Activated T-helper 2 cell treated with anti-CD3 and anti-CD28 coated beads, Interferon-gamma antibody, Interleukin-2, Interleukin-4, amounts not matched to agents 10 μg/mL and 5 μg/mL and 100 μg/mL, durations not matched to agents 14 hours and 24 hours and 36 hours (primary cell): Measurements from ENCODE around the gene SH2D3C. TPM values are rescaled to one million over a fixed set of nuclear protein-coding genes. Genes with fewer than 3 reads are reported as not detected.

ENCODE experiments used
- DNase-seq: peaks from one replicate; pipeline ENCODE4 v3.0.0; 2021; ENCODE audit warnings: low spot score
- H3K27ac Mint-ChIP-seq: one replicate; pipeline ENCODE4 v1.8.0; 2021; ENCODE audit warnings: mixed read lengths
- H3K27me3 Mint-ChIP-seq: one replicate; pipeline ENCODE4 v1.8.0; 2021; ENCODE audit warnings: low read depth, mixed read lengths
- H3K36me3 Mint-ChIP-seq: one replicate; pipeline ENCODE4 v1.8.0; 2021; ENCODE audit warnings: low read depth, mixed read lengths
- H3K4me1 Mint-ChIP-seq: one replicate; pipeline ENCODE4 v1.8.0; 2021; ENCODE audit warnings: low read depth, mixed read lengths
- H3K4me3 Mint-ChIP-seq: one replicate; pipeline ENCODE4 v1.8.0; 2021; ENCODE audit warnings: low read depth, mild to moderate bottlenecking, moderate library complexity, mixed read lengths
- H3K9me3 Mint-ChIP-seq: one replicate; pipeline ENCODE4 v1.8.0; 2021; ENCODE audit warnings: mixed read lengths
- intact Hi-C: fragments of 100-400 bp; cut with micrococcal nuclease; formaldehyde crosslinking; loops from one replicate; pipeline ENCODE4 v1.15.1; 2023
- total RNA-seq: library from RNA; stranded (reverse); gene quantifications from 2 replicates; pipeline ENCODE4 v1.2.3, GENCODE V29; 2022

Gene SH2D3C, protein sequence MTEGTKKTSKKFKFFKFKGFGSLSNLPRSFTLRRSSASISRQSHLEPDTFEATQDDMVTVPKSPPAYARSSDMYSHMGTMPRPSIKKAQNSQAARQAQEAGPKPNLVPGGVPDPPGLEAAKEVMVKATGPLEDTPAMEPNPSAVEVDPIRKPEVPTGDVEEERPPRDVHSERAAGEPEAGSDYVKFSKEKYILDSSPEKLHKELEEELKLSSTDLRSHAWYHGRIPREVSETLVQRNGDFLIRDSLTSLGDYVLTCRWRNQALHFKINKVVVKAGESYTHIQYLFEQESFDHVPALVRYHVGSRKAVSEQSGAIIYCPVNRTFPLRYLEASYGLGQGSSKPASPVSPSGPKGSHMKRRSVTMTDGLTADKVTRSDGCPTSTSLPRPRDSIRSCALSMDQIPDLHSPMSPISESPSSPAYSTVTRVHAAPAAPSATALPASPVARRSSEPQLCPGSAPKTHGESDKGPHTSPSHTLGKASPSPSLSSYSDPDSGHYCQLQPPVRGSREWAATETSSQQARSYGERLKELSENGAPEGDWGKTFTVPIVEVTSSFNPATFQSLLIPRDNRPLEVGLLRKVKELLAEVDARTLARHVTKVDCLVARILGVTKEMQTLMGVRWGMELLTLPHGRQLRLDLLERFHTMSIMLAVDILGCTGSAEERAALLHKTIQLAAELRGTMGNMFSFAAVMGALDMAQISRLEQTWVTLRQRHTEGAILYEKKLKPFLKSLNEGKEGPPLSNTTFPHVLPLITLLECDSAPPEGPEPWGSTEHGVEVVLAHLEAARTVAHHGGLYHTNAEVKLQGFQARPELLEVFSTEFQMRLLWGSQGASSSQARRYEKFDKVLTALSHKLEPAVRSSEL
- 23.6 and 25.1 TPM in 2 replicates for total RNA-seq

DNA sequence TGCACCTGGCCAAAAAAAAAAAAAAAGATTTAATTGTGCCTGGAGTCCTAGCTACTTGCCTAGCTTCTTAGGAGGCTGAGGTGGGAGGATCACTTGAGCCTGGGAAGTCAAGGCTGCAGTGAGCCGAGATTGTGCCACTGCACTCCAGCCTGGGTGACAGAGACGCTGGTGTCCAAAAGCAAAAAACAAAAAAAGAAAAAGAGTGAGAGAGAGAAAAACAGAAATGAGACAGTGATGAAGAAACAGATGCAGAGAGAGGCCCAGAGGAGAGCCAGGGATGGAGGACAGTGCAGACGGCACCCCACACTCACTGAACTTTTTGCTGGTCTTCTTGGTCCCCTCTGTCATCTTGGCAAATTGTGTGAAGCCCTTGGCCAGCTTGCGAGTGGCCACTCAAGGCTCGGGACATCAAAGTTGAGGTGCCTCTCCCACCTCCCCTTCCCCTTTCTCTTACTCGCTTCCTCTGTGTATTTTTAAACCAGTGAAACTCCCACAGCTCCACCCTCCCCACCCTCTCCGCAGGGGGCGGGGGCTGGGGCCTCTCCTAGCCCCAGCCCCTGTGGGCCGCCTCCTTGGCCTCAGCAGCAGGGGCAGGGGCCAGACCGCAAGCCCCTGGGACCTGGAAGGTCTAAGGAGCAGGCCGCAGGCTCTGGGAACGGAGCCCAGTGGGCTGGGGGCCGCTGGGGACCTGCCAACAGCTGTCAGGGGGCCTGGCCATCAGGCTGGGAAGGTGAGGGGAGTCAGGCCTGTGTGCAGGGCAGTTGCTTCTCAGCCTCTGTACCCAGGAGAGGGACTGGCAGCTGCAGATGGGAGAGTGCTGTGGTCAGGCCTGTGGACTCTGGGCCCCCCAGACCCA is at the start of gene SH2D3C:
TSS of gene SH2D3C (minus strand) at position 387 of the 856 bp plus-strand sequence. CDS start at position 348, 39 bp downstream.
- Mint-ChIP-seq H3K4me1 (peaks cover 47% of the 10 kb centered on the region), H3K36me3 (peaks cover 25% of the 10 kb centered on the region), H3K27ac (peak within 1 kb of the TSS; percentile 96), H3K27me3 (no peaks in the 10 kb centered on the region), H3K4me3 (peak within 1 kb of the TSS; percentile 98), H3K9me3 (no peaks in the 10 kb centered on the region)
- peak; percentile 43 for DNase-seq
- intact Hi-C loops: loop anchor here (10.0 kb wide), 3 partner anchors 286 to 354 kb away; partner anchors contain the start of genes NAIF1, PTGES2, SLC25A25 and ZNF79

DNA sequence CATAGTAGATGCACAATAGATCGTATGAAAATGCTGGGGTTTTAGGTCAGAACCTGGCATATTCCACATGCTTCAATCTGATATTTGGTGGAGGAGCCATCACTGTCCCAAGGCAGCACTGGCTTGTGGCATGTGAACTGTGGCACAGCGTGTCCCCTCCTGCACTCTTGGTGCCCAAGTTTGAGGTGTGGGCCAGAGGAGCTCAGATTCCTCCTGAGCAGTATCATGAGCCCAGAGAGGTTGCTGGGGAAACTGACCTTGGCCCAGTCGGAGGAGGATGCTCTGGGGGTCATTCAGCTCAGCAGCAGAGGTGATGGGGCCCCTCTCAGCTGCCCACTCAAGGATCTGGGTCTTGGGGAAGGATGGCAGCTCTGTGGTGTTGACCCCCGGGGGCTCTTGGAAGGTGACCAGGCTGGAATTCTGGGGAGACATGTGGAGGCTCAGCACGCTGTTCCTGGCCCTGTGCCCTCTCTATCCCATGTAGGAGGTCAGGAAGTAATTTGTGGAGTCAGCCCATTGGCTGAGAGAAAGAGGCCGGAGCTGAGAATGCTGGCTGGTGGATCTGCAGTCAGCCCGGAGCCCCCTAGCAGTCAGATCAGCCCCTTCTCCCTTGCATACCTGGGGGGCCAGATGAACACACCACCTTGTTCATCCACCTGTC is 47.9 kb upstream of the SH2D3C start:
- Mint-ChIP-seq H3K27ac (no peak overlapping the region), H3K4me3 (no peak overlapping the region), H3K4me1 (no peaks in the 10 kb centered on the region), H3K36me3 (peaks cover 18% of the 10 kb centered on the region), H3K9me3 (no peaks in the 10 kb centered on the region), H3K27me3 (no peaks in the 10 kb centered on the region)
- intact Hi-C loops: no loop called here
- DNase-seq: no peak

DNA sequence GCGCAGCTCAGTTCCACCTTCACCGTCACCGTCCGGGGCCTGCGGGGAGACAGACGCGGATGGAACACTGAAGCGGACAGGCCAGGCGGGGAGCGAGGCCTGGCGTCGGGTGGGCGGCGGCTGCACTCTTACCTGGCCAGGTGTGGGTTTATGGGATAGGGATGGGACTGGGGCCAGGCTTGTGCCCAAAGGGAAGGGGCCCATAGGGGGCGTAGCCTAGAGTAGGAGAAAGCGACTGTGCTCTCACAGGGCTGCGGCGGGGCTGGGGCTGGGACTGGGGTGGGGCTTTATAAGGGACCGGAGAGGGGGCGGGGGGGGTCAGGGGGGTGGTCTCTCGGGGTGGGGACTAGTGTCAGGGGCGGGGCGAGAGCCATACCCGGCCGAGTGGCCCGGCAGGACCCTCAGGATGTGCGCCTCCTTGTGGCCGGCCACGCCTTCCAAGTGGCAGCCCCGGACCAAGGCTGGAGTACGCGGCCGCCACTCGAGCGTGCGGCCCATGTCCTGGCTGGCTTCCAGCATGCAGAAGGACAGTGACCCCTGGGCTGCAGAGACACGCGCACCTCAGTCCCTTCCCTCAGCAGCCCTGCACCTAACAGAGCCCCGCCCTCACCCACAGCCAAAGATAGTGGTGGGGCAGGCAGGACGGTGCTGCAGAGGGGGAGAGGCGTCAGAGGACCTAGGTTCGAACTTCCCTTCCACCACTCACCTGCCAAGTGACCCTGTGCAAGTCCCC is 47.0 kb upstream of the SH2D3C start:
- no peak for DNase-seq
- Mint-ChIP-seq H3K9me3 (no peaks in the 10 kb centered on the region), H3K27ac (no peak overlapping the region), H3K27me3 (no peaks in the 10 kb centered on the region), H3K4me3 (no peak overlapping the region), H3K4me1 (no peaks in the 10 kb centered on the region), H3K36me3 (peaks cover 20% of the 10 kb centered on the region)
- intact Hi-C loops: no loop called here

DNA sequence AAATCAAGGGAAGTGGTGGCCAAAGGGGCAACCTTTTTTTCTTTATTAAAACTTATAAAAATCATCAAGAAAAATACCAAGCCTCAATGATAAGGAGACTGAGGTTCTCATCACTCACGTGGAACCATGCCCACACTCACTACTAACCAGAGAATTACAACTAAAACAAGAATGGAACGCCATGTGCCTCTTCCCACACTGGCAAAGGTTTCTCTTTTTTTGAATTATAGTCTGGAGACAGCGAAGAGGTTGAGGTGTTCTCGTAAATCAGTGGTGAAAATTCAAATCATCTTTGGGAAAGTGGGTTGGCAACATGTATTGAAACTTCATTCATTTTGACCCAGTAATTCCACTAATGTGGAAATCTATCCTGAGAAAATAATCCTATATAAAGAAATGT is 43.6 kb upstream of the SH2D3C start:
- Mint-ChIP-seq H3K9me3 (no peaks in the 10 kb centered on the region), H3K27me3 (no peaks in the 10 kb centered on the region), H3K27ac (no peak overlapping the region), H3K36me3 (peaks cover 36% of the 10 kb centered on the region), H3K4me3 (no peak overlapping the region), H3K4me1 (no peaks in the 10 kb centered on the region)
- DNase-seq: no peak
- intact Hi-C loops: no loop called here

DNA sequence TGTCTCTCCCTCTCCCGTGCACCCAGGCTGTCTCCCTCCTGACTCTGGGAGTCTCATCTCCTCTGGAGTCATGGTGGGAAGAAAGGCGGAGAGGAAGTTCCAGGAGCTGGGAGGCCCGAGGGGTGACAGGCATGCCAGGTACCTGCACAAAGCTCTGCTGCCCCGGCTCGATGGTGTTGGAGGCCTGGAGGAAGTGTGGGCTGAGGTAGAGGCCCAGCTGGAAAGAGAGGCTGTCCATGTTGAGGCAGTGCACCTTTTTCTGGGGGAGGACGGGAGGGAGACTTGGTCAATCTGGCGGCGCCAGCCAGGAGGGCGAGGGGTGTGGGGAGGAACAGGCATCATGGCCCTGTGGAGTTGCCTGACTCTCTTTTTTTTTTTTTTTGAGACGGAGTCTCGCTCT is 40.1 kb upstream of the SH2D3C start:
- Mint-ChIP-seq H3K36me3 (peaks cover 32% of the 10 kb centered on the region), H3K27ac (no peak overlapping the region), H3K9me3 (no peaks in the 10 kb centered on the region), H3K4me3 (no peak overlapping the region), H3K4me1 (no peaks in the 10 kb centered on the region), H3K27me3 (no peaks in the 10 kb centered on the region)
- no peak for DNase-seq
- intact Hi-C loops: no loop called here

DNA sequence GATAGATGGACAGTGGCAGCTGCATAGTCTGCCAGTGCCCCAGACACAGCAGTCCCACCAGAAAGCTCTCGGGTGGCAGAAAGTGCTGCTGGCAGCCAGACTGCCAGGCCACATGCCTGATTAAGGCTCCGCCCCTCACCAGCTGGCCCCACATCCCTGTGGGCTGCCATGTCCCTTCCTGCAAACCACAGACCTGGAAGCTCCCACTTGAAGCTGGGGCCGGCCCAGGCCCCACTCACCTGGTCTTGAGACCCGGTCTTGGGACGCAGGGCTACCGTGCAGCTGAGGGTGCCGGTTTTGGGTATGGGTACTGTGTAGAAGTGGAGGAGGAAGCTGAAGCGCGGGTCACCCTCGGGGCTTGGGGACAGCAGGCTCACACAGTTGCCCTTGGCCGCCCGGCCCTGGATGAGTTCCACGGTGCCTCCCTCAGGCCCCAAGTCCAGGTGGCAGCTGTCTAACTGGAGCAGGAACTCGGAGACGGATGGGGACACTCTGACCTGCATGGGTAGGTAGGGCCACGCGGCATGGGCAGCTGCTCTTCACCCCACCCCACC is 39.5 kb upstream of the SH2D3C start:
- H3K27ac Mint-ChIP-seq: no peak overlapping the region
- H3K4me3 Mint-ChIP-seq: no peak overlapping the region
- DNase-seq: no peak
- H3K36me3 Mint-ChIP-seq: peaks cover 38% of the 10 kb centered on the region
- H3K27me3 Mint-ChIP-seq: no peaks in the 10 kb centered on the region
- H3K9me3 Mint-ChIP-seq: no peaks in the 10 kb centered on the region
- intact Hi-C loops: no loop called here
- H3K4me1 Mint-ChIP-seq: no peaks in the 10 kb centered on the region

DNA sequence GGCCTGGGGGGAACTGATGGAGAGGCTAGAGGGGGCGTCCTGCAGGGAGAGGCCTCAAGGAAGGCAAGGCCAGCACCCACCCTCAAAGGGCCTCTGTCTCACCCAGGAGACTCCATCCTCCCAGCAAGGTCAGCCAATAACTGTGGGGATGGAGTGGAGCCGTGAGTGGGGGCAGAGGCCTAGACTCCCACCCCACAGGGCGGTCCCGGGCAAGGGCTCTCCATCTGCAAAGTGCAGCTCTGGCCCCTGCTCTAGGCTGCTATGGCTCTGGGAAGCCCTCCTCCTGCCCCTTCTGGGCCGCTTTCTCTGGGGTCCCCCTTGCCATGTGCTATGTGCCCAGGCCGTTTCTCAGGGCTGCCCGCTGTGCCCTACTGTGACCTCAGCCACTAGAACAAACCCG is 38.3 kb upstream of the SH2D3C start:
- no peak overlapping the region for H3K4me3 Mint-ChIP-seq

DNA sequence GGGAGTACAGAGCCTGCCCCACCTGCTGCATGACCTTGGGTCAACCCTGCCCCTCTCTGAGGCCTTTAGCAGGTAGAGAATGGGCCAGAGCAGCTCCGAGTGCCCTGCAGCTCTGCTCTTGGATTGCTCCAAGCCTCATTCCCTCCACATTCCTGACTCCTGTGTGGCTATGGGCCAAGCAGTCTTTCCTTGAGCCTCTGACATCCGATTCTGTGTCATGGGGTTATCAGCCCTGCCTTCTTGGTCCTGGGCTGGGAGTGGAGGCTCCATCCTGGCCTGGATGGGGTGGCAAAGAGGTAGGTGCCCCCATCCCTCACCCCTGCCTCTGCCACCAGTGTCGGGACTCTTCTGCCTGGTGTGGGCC is 37.9 kb upstream of the SH2D3C start:
- H3K4me1 Mint-ChIP-seq: no peaks in the 10 kb centered on the region
- no peak for DNase-seq

More for the DNA sequence above, 38.3 kb upstream of the SH2D3C start:
- Mint-ChIP-seq H3K4me1 (no peaks in the 10 kb centered on the region), H3K27me3 (no peaks in the 10 kb centered on the region), H3K36me3 (peaks cover 47% of the 10 kb centered on the region), H3K9me3 (no peaks in the 10 kb centered on the region), H3K27ac (no peak overlapping the region)
- DNase-seq: no peak
- intact Hi-C loops: no loop called here

DNA sequence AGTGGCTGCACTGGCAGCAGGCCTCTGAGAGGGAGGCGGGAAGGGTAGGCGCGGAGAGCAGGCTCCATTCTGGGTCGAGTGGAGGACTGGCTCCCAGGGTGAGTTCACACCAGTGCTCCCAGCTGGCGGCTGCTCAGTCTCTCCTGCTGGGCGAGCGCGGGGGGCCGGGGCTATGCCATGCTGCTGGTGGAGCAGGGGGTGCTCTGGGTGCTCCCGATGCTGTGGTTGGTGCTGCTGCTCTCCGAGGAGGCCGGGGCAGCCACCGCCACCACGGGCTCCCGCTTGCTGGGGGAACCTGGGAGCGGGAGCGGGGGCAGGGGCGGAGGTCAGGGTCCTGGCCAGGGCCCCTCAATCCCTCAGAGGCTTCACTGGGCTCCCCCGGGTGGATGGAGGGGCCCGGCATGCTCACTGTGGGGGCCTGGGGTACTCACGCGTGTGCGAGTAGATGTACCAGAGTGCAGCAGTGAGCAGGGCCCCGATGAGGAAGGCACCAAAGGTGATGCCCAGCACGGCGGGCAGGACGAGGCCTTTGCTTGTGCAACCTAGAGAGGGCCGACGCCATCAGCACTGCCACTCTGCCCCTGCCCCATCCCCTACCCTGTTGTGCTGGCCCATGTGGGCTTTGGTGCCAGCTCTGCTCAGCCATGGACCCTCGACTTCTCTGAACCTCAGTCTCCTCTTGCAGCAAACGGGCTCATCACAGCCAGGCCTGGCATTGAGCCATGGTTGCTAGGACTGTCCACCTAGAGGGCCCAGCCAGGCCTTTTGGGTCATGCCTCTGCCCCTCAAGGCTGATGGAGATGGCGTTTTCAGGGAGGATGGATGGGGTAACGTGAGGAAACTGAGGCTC is 37.3 kb upstream of the SH2D3C start:
- no peak for DNase-seq
- intact Hi-C loops: no loop called here
- peaks cover 47% of the 10 kb centered on the region for H3K36me3 Mint-ChIP-seq
- no peaks in the 10 kb centered on the region for H3K9me3 Mint-ChIP-seq
- H3K4me3 Mint-ChIP-seq: no peak overlapping the region
- no peaks in the 10 kb centered on the region for H3K27me3 Mint-ChIP-seq
- no peaks in the 10 kb centered on the region for H3K4me1 Mint-ChIP-seq
- H3K27ac Mint-ChIP-seq: no peak overlapping the region

More for the DNA sequence above, 37.9 kb upstream of the SH2D3C start:
- Mint-ChIP-seq H3K9me3 (no peaks in the 10 kb centered on the region), H3K27me3 (no peaks in the 10 kb centered on the region), H3K27ac (no peak overlapping the region), H3K4me3 (no peak overlapping the region), H3K36me3 (peaks cover 48% of the 10 kb centered on the region)
- intact Hi-C loops: no loop called here

DNA sequence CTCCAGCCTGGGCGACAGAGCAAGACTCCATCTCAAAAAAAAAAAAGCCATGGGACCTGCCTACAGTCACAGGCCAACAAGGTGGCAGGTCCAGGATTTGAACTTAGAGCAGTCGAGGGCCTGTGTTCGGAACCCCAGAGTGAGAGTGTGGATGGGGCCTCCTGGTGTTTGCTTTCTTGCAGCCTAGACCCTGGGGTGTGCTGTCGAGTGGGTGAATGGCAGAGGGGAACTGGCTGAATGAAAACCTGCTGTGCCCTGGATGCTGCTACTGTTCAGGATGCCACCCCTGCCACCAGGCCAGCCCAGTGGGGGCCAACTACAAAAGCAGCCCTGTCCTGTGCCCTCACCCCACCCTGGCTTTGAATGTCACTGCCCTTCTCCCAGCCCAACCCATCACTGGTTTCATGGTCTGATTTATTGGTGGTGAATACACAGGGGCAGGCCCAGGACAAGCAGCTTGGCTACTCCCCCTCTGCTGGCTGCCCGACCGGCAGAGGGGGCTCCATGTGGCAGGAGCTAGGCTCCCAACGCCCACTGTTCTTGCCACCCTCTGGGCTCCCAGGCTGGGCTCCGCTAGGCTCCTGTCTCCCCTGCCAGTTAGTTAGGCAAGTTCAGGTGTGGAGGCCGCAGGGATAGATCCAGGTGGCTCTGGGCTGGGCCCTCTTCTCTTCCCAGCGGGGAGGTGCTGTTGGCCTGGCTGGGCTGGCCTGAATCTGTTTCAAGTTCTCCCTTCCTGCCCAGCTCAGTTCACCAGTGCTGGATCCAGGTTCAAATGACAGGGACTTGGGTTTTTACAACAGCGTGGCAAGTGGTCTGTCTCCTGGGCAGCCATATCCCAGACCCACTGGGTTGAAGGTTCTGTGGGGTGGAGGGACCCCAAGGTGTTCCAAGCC is 36.4 kb upstream of the SH2D3C start:
- Mint-ChIP-seq H3K27me3 (no peaks in the 10 kb centered on the region), H3K36me3 (peaks cover 53% of the 10 kb centered on the region), H3K4me3 (no peak overlapping the region), H3K4me1 (no peaks in the 10 kb centered on the region), H3K9me3 (no peaks in the 10 kb centered on the region), H3K27ac (no peak overlapping the region)
- intact Hi-C loops: no loop called here
- no peak for DNase-seq
